Lung (tissue), 12 donors: ENCODE data around the gene PEPD. TPM values are rescaled to one million over a fixed set of nuclear protein-coding genes. Genes with fewer than 3 reads are reported as not detected.

Experiments used
- ATAC-seq: fragments of 200-7000 bp; cut with Tn5 transposase; one replicate; pipeline ENCODE4 v1.9.1; 2020; ENCODE audit warnings: moderate number of reproducible peaks; ENCODE audit not compliant: insufficient read depth, low FRiP score
- DNase-seq, 3 donors: peaks; one replicate each; pipeline ENCODE4 v3.0.0-alpha.2; 2013 to 2017
- H3K27ac ChIP-seq, 2 donors: one replicate each; pipeline ENCODE4 v1.5.1; 2013; ENCODE audit warnings: mild to moderate bottlenecking in 2 of 2, moderate library complexity in 2 of 2, control low read depth in 1 of 2, inconsistent platforms in 1 of 2, low read depth in 1 of 2, low read length in 1 of 2
- H3K27me3 ChIP-seq, 3 donors: one replicate each; pipeline ENCODE4 v1.5.1; 2013; ENCODE audit warnings: low read length in 2 of 3; ENCODE audit not compliant: control insufficient read depth in 3 of 3, insufficient read depth in 3 of 3
- H3K36me3 ChIP-seq, 4 donors: one replicate each; pipeline ENCODE4 v1.5.1; 2013; ENCODE audit warnings: low read length in 4 of 4, mild to moderate bottlenecking in 1 of 4, moderate library complexity in 1 of 4; ENCODE audit not compliant: control insufficient read depth in 4 of 4, insufficient read depth in 4 of 4
- H3K4me1 ChIP-seq, 5 donors: one replicate each; pipeline ENCODE4 v1.5.1; 2013; ENCODE audit warnings: low read length in 5 of 5, mild to moderate bottlenecking in 2 of 5, moderate library complexity in 1 of 5; ENCODE audit not compliant: control insufficient read depth in 5 of 5, insufficient read depth in 5 of 5
- H3K4me3 ChIP-seq: one replicate; pipeline ENCODE4 v1.5.1; 2013; ENCODE audit warnings: mild to moderate bottlenecking, control low read depth, moderate library complexity
- H3K9ac ChIP-seq, 2 donors: one replicate each; pipeline ENCODE4 v1.5.1; 2013; ENCODE audit warnings: low read length in 2 of 2, control low read depth in 1 of 2; ENCODE audit not compliant: insufficient read depth in 1 of 2
- H3K9me3 ChIP-seq, 4 donors: one replicate each; pipeline ENCODE4 v1.5.1; 2013; ENCODE audit warnings: low read length in 3 of 4, mild to moderate bottlenecking in 1 of 4, moderate library complexity in 1 of 4; ENCODE audit not compliant: control insufficient read depth in 4 of 4, insufficient read depth in 3 of 4
- WGBS, 2 donors: extraction: QIAGEN DNeasy Blood & Tissue Kit; methylation state at CpG; one replicate each; pipeline ENCODE4 v1.1.7; 2013; 5-methylcytosine and 5-hydroxymethylcytosine counted together
- polyA plus RNA-seq, 2 donors: library from polyadenylated mRNA; stranded (reverse); fragments of 200-250 nt; gene quantifications; one replicate each; pipeline ENCODE4 v1.2.1, GENCODE V29; 2013
- total RNA-seq, 2 donors: library from RNA; depleted of rRNA in 1 of 2; stranded (reverse); fragments of >200 nt in 1 of 2; gene quantifications; one replicate each; pipeline ENCODE4 v1.2.1, GENCODE V29; 2014 to 2021
- TF ChIP-seq, protein P1 (sequence below): IDR thresholded peaks from 2 replicates; pipeline ENCODE4 v1.5.1; 2012; ENCODE audit warnings: mild to moderate bottlenecking; ENCODE audit errors: control extremely low read depth, extremely low read depth
- donor health status: control.
- donor health status: control.
- donor health status: Bipolar disorder and iron deficiency.
- donor health status: healthy.
- donor health status: DM: yes; HTN: yes; CAD: no.

Gene PEPD
- total and polyA plus RNA-seq, 4 donors, result 29.6 to 88.2 (median 73.4) TPM

DNA sequence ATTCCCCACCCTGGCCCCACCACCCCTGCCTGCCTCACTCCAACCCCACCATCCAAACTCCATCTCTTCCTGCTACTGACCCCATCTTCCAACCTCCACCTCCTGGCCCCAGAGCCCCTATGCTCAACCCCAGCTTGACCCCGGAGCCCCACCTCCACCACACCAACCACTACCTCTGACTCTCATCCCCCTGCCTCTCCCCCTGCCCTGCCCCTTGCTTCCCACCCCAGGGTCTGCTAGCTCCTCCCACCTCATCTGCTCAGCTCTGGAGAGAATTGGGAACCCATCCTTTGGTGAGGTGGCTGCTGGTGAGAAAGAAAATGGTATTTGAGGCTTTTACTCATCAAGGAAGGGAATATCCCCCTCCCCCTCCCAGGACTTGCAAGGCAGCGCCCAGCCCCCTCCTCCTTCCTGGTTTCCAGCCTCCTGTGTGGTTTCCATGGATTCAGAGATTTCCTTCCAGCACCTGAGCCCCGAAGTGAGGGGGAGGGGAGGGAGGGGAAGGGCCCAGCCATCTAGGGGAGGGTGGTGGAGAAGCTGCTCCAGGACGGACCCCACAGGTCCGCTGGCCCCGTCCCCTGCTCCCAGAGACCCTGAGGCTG, 11.4 kb upstream of the PEPD start:
- WGBS, 2 donors, result 21 to 44% methylated on average over 5 to 6 of the region's 6 CpGs
- ATAC-seq (no peak), DNase-seq (no peak)
- Histone ChIP-seq H3K27ac (no peak overlapping the region), H3K4me3 (no peak overlapping the region), H3K4me1 (no peaks in the 10 kb centered on the region), H3K36me3 (no peaks in the 10 kb centered on the region), H3K9me3 (no peaks in the 10 kb centered on the region), H3K9ac (no peak overlapping the region), H3K27me3 (peaks cover 0 to 4% (median 0%) of the 10 kb centered on the region in 3 donors)
- TF ChIP-seq, protein P1, sequence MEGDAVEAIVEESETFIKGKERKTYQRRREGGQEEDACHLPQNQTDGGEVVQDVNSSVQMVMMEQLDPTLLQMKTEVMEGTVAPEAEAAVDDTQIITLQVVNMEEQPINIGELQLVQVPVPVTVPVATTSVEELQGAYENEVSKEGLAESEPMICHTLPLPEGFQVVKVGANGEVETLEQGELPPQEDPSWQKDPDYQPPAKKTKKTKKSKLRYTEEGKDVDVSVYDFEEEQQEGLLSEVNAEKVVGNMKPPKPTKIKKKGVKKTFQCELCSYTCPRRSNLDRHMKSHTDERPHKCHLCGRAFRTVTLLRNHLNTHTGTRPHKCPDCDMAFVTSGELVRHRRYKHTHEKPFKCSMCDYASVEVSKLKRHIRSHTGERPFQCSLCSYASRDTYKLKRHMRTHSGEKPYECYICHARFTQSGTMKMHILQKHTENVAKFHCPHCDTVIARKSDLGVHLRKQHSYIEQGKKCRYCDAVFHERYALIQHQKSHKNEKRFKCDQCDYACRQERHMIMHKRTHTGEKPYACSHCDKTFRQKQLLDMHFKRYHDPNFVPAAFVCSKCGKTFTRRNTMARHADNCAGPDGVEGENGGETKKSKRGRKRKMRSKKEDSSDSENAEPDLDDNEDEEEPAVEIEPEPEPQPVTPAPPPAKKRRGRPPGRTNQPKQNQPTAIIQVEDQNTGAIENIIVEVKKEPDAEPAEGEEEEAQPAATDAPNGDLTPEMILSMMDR, result no peak

DNA sequence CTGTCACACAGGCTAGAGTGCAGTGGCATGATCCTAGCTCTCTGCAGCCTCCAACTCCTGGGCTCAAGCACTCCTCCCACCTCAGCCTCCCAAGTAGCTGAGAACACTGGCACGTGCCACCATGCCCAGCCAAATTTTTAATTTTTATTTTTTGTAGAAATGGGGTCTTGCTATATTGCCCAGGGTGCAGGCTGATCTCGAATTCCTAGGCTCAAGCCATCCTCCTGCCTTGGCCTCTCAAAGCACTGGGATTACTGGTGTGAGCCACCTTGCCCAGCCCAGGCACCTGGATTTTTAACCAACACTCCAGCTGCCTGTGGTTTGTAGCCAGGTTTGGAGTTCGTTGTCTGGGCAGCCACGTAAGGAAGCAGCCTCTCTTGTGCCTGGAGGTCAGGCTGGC, 9.3 kb upstream of the PEPD start:
- H3K4me1 ChIP-seq, result no peaks in the 10 kb centered on the region
- H3K36me3 ChIP-seq, result no peaks in the 10 kb centered on the region
- peaks cover 0 to 4% (median 0%) of the 10 kb centered on the region in 3 donors for H3K27me3 ChIP-seq
- H3K9ac ChIP-seq, result no peak overlapping the region
- TF ChIP-seq, protein P1, result no peak
- no peak overlapping the region for H3K4me3 ChIP-seq
- no peak overlapping the region for H3K27ac ChIP-seq
- no peaks in the 10 kb centered on the region for H3K9me3 ChIP-seq
- no peak for ATAC-seq
- no peak for DNase-seq
- 65 to 69% methylated on average over 4 of the region's 4 CpGs for WGBS, 2 donors

DNA sequence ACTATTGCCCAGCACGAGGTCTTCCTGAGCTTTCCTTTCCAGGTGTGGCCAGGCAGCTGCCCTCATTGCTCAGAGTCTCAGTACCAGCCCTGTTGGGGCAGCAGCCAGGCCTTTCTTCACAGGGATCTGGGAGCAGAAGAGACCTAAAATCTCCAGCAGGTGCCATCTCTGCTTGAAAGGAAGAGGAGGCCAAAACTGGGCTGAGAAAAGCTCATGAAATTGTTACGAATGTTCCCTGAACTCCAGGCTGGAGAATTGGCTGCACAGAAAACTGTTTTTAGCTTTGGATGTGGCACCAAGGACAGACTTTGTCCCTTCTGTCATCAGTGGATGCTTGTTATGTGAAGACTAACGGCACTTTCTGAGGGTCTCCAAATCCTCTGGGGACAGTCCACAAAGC, 8.7 kb upstream of the PEPD start:
- Histone ChIP-seq H3K9me3 (no peaks in the 10 kb centered on the region), H3K27me3 (peaks cover 0 to 4% (median 0%) of the 10 kb centered on the region in 3 donors), H3K9ac (no peak overlapping the region), H3K4me3 (no peak overlapping the region), H3K36me3 (no peaks in the 10 kb centered on the region), H3K4me1 (no peaks in the 10 kb centered on the region), H3K27ac (no peak overlapping the region)
- DNase-seq (no peak), ATAC-seq (no peak)
- 66 to 69% methylated on average over 3 of the region's 3 CpGs for WGBS, 2 donors
- TF ChIP-seq, protein P1, result no peak

DNA sequence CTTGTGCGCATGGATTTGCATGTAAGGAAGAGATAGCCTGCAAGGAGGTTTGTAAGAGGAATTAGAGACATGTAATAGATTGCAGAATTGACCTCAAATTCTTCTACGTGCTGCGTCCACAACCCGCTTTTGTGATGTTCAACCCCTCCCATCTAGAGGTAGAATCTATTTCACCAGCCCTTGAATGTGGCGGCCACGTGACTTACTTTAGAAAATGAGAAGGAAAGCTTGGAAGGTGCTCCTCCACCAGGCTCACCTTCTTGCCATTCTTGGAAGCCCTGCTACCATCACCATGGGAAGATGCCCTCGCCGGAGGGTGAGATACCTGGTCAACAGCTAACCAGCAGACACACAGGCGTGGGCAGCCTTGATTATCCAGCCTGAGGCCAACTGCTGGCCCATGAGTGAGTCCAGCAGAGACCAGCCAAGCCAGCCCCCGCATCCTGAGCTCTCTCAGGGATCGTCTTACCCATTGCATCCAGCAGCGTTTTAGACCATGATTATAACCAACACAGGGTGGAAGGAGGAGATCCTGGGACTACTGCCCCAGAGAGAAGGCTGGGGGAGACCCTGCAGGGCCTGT, 7.6 kb upstream of the PEPD start:
- DNase-seq (no peak), ATAC-seq (no peak)
- Histone ChIP-seq H3K4me1 (no peaks in the 10 kb centered on the region), H3K4me3 (no peak overlapping the region), H3K9me3 (no peaks in the 10 kb centered on the region), H3K9ac (no peak overlapping the region), H3K36me3 (no peaks in the 10 kb centered on the region), H3K27me3 (peaks cover 0 to 4% (median 0%) of the 10 kb centered on the region in 3 donors), H3K27ac (no peak overlapping the region)
- TF ChIP-seq, protein P1, result no peak
- 66 to 79% methylated on average over 12 of the region's 12 CpGs for WGBS, 2 donors
